IMR-90 (cell line): Measurements from ENCODE around the gene CADM2.

Experiments
- BHLHE40 ChIP-seq: fragments of 150-350 bp; IDR thresholded peaks from 2 replicates; pipeline ENCODE4 v1.6.1; 2016; ENCODE audit warnings: mild to moderate bottlenecking, low read depth, low read length
- CEBPB ChIP-seq: IDR thresholded peaks from 2 replicates; pipeline ENCODE4 v1.6.1; 2012; ENCODE audit warnings: low read depth, low read length, improper control_type of control experiment
- CTCF ChIP-seq: conservative IDR thresholded peaks from 2 replicates; pipeline ENCODE4 v1.5.1; 2012; ENCODE audit warnings: mild to moderate bottlenecking, low read depth, low read length, improper control_type of control experiment
- ELK1 ChIP-seq: fragments of 150-350 bp; IDR thresholded peaks from 2 replicates; pipeline ENCODE4 v1.6.1; 2016; ENCODE audit warnings: low read depth, mild to moderate bottlenecking, low read length, moderate library complexity, borderline replicate concordance
- MAZ ChIP-seq: IDR thresholded peaks from 2 replicates; pipeline ENCODE4 v1.6.1; 2012; ENCODE audit warnings: low read depth, mild to moderate bottlenecking, low read length, improper control_type of control experiment, moderate library complexity, borderline replicate concordance
- MXI1 ChIP-seq: IDR thresholded peaks from 2 replicates; pipeline ENCODE4 v1.6.1; 2012; ENCODE audit warnings: low read depth, mild to moderate bottlenecking, low read length, moderate library complexity, borderline replicate concordance
- POLR2A ChIP-seq: IDR thresholded peaks from 2 replicates; pipeline ENCODE4 v1.6.1; 2012; ENCODE audit warnings: mild to moderate bottlenecking, low read depth, low read length
- RAD21 ChIP-seq: IDR thresholded peaks from 2 replicates; pipeline ENCODE4 v1.6.1; 2012; ENCODE audit warnings: low read length, improper control_type of control experiment
- RCOR1 ChIP-seq: IDR thresholded peaks from 2 replicates; pipeline ENCODE4 v1.6.1; 2012; ENCODE audit warnings: mild to moderate bottlenecking, low read length, improper control_type of control experiment; ENCODE audit not compliant: insufficient replicate concordance
- RFX5 ChIP-seq: IDR thresholded peaks from 2 replicates; pipeline ENCODE4 v1.8.0; 2012; ENCODE audit warnings: low read depth, mild to moderate bottlenecking, low read length, moderate library complexity
- SMC3 ChIP-seq: fragments of 150-350 bp; IDR thresholded peaks from 2 replicates; pipeline ENCODE4 v1.6.1; 2016; ENCODE audit warnings: low read depth, mild to moderate bottlenecking, antibody characterized with exemption, low read length, moderate library complexity
- USF2 ChIP-seq: fragments of 150-350 bp; IDR thresholded peaks from 2 replicates; pipeline ENCODE4 v1.6.1; 2017; ENCODE audit warnings: mild to moderate bottlenecking, antibody characterized with exemption, low read length, low read depth

GRCh38 chr3:85706130-85706529 lies 747.3 kb downstream of the CADM2 start:
- TF ChIP-seq CTCF (no peak), POLR2A (no peak), MXI1 (no peak), RAD21 (no peak), BHLHE40 (no peak), RFX5 (no peak), USF2 (no peak), SMC3 (no peak), RCOR1 (no peak), MAZ (no peak), ELK1 (no peak), CEBPB (no peak)
